HepG2 (cell line): ENCODE data around the gene LYSMD1. TPM values are rescaled to one million over a fixed set of nuclear protein-coding genes. Genes with fewer than 3 reads are reported as not detected.

Experiments used
- DR1 ChIP-seq: sonication (generic); formaldehyde crosslinking; IDR thresholded peaks from 2 replicates; pipeline ENCODE4 v1.8.0; 2021; ENCODE audit warnings: mild to moderate bottlenecking, missing genetic modification reagents, inconsistent platforms
- IKZF1 ChIP-seq: fragments of 450-650 bp; IDR thresholded peaks from 2 replicates; pipeline ENCODE4 v1.7.1; 2016
- MIER2 ChIP-seq: IDR thresholded peaks from 2 replicates; pipeline ENCODE4 v1.6.1; 2016; ENCODE audit warnings: missing biosample characterization, missing genetic modification reagents
- NAIF1 ChIP-seq: sonication (generic); formaldehyde crosslinking; IDR thresholded peaks from 2 replicates; pipeline ENCODE4 v1.5.0; 2020; ENCODE audit warnings: mild to moderate bottlenecking, missing genetic modification reagents, borderline replicate concordance
- REL ChIP-seq: sonication (generic); formaldehyde crosslinking; conservative IDR thresholded peaks from 2 replicates; pipeline ENCODE4 v1.8.0; 2022; ENCODE audit warnings: mild to moderate bottlenecking, missing genetic modification reagents, moderate library complexity
- TEAD3 ChIP-seq: optimal IDR thresholded peaks from 2 replicates; pipeline ENCODE3; 2016; ENCODE audit warnings: borderline replicate concordance
- TRIM24 ChIP-seq: sonication (generic); formaldehyde crosslinking; IDR thresholded peaks from 2 replicates; pipeline ENCODE4 v1.8.0; 2022; ENCODE audit warnings: mild to moderate bottlenecking, missing genetic modification reagents
- YY1 ChIP-seq: IDR thresholded peaks from 2 replicates; pipeline ENCODE4 v1.6.1; 2011; ENCODE audit warnings: low read length, low read depth, moderate library complexity, mild to moderate bottlenecking; ENCODE audit not compliant: insufficient read depth, insufficient replicate concordance
- ZNF672 ChIP-seq: sonication (generic); formaldehyde crosslinking; IDR thresholded peaks from 2 replicates; pipeline ENCODE4 v1.8.1; 2022; ENCODE audit warnings: missing genetic modification reagents
- ZNF790 ChIP-seq: sonication (generic); formaldehyde crosslinking; IDR thresholded peaks from 2 replicates; pipeline ENCODE4 v1.8.0; 2022; ENCODE audit warnings: missing genetic modification reagents, mild to moderate bottlenecking, borderline replicate concordance
- polyA plus RNA-seq, 8 experiments: library from polyadenylated mRNA; depleted of rRNA in 3 of 8; stranded (reverse) in 7 of 8; unstranded in 1 of 8; fragments of >200 nt; fragmentation: Illumina TruSeq in 4 of 8; extraction: Trizol in 4 of 8; gene quantifications; 2 replicates each; pipeline versions ENCODE4 v1.2.1 to v1.2.3, GENCODE V29; 2011 to 2016; ENCODE audit warnings: low read depth in 4 of 8, missing spikeins in 1 of 8, mixed read lengths in 1 of 8; ENCODE audit not compliant: insufficient read depth in 1 of 8
- total RNA-seq, 5 experiments: library from RNA; depleted of rRNA; stranded (reverse); fragments of >200 nt; fragmentation: Illumina TruSeq; extraction: Trizol; gene quantifications; 2 replicates each; pipeline ENCODE4 v1.2.3, GENCODE V29; 2016; ENCODE audit warnings: low read depth in 1 of 5
- TF ChIP-seq, protein P1 (sequence below): sonication (generic); formaldehyde crosslinking; IDR thresholded peaks from one replicate; pipeline ENCODE4 v1.5.1; 2020; ENCODE audit warnings: mild to moderate bottlenecking, missing genetic modification reagents; ENCODE audit errors: not compliant biosample characterization
- TF ChIP-seq, protein P2 (sequence below): sonication (generic); formaldehyde crosslinking; IDR thresholded peaks from 2 replicates; pipeline ENCODE4 v1.8.0; 2022; ENCODE audit warnings: missing genetic modification reagents, low read depth, mild to moderate bottlenecking, borderline replicate concordance
- TF ChIP-seq, protein P3 (sequence below): sonication (generic); formaldehyde crosslinking; IDR thresholded peaks from 2 replicates; pipeline ENCODE4 v1.5.0; 2020; ENCODE audit warnings: mild to moderate bottlenecking, missing genetic modification reagents, borderline replicate concordance

Gene LYSMD1
- total and polyA plus RNA-seq, 2 of the 13 experiments (the other 11 are each of a cell fraction or from before 2014, with no cell fraction given) = 3.8 to 4.8 TPM

DNA sequence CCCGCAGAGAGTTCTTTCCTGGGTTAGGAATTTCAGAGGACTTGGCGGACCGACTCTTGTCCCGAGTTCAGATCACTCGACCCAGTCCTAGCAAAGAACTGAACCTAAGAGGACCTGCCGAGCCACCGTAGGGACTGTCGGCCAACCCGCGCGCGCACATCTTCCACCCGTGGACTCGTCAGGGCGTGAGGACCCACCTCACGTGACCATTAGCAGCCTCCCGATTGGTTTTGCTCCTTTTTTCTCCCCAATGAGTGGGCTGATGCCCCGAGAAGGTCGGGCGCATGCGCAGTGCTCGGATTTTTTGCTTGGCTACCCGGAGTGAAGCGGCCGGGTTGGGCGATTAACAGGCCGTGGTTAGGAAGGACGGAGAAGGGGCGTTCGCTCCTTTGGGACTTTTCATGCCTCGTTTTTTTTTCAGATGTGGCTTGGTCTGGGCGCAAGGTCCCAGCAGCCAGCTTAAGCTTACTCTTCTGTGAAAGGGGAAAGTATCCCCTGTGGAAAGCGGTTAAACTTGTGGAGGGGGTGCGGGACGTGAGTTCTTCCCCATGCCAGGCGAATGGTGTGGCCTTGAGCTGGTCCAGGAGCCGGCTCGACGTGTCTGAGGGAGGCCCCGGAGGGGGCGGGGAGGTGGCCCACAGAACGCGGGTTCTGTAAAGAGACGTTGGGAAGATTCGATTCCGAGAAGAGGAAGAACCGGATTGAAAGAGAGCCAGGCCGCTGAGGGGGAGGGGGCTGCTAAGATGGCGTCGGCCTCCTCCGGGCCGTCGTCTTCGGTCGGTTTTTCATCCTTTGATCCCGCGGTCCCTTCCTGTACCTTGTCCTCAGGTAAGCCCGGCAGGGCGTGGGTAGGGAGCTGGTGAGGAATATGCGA is 32.8 kb upstream of the LYSMD1 start, which contains the start of gene PIP5K1A (continued):
- TF ChIP-seq, protein P1, sequence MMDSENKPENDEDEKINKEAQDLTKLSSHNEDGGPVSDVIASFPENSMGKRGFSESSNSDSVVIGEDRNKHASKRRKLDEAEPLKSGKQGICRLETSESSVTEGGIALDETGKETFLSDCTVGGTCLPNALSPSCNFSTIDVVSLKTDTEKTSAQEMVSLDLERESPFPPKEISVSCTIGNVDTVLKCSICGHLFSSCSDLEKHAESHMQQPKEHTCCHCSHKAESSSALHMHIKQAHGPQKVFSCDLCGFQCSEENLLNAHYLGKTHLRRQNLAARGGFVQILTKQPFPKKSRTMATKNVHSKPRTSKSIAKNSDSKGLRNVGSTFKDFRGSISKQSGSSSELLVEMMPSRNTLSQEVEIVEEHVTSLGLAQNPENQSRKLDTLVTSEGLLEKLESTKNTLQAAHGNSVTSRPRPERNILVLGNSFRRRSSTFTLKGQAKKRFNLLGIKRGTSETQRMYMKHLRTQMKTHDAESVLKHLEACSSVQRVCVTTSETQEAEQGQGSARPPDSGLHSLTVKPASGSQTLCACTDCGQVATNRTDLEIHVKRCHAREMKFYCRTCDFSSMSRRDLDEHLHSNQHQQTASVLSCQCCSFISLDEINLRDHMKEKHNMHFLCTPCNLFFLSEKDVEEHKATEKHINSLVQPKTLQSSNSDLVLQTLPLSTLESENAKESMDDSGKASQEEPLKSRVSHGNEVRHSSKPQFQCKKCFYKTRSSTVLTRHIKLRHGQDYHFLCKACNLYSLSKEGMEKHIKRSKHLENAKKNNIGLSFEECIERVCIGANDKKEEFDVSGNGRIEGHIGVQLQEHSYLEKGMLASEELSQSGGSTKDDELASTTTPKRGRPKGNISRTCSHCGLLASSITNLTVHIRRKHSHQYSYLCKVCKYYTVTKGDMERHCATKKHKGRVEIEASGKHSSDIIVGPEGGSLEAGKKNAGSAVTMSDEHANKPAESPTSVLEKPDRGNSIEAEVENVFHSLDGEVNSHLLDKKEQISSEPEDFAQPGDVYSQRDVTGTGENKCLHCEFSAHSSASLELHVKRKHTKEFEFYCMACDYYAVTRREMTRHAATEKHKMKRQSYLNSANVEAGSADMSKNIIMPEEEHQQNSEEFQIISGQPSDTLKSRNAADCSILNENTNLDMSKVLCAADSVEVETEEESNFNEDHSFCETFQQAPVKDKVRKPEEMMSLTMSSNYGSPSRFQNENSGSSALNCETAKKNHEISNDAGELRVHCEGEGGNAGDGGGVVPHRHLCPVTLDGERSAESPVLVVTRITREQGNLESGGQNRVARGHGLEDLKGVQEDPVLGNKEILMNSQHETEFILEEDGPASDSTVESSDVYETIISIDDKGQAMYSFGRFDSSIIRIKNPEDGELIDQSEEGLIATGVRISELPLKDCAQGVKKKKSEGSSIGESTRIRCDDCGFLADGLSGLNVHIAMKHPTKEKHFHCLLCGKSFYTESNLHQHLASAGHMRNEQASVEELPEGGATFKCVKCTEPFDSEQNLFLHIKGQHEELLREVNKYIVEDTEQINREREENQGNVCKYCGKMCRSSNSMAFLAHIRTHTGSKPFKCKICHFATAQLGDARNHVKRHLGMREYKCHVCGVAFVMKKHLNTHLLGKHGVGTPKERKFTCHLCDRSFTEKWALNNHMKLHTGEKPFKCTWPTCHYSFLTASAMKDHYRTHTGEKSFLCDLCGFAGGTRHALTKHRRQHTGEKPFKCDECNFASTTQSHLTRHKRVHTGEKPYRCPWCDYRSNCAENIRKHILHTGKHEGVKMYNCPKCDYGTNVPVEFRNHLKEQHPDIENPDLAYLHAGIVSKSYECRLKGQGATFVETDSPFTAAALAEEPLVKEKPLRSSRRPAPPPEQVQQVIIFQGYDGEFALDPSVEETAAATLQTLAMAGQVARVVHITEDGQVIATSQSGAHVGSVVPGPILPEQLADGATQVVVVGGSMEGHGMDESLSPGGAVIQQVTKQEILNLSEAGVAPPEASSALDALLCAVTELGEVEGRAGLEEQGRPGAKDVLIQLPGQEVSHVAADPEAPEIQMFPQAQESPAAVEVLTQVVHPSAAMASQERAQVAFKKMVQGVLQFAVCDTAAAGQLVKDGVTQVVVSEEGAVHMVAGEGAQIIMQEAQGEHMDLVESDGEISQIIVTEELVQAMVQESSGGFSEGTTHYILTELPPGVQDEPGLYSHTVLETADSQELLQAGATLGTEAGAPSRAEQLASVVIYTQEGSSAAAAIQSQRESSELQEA (CRISPR knock-in tag) = peak; percentile 77
- TF ChIP-seq TEAD3 (CRISPR knock-in tag) (peak; percentile 0), ZNF672 (CRISPR knock-in tag) (no peak), ZNF790 (CRISPR knock-in tag) (peak; percentile 93; the same call in 1 of the 2 replicates), IKZF1 (no peak), DR1 (CRISPR knock-in tag) (peak; percentile 91), YY1 (peak; percentile 86), NAIF1 (CRISPR knock-in tag) (peak; percentile 73; the same call in 1 of the 2 replicates), REL (0 out of 2 replicates have a peak, but pooled peaks have one; percentile 56), TRIM24 (CRISPR knock-in tag) (no peak), MIER2 (peak; percentile 28; the same call in 1 of the 2 replicates)
- TF ChIP-seq, protein P2, sequence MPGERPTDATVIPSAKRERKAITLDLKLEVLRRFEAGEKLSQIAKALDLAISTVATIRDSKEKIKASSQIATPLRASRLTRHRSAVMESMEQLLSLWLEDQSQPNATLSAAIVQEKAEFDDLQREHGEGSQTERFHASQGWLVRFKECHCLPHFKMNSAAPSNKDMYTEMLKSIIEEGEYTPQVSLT (CRISPR knock-in tag) = no peak
- TF ChIP-seq, protein P3, sequence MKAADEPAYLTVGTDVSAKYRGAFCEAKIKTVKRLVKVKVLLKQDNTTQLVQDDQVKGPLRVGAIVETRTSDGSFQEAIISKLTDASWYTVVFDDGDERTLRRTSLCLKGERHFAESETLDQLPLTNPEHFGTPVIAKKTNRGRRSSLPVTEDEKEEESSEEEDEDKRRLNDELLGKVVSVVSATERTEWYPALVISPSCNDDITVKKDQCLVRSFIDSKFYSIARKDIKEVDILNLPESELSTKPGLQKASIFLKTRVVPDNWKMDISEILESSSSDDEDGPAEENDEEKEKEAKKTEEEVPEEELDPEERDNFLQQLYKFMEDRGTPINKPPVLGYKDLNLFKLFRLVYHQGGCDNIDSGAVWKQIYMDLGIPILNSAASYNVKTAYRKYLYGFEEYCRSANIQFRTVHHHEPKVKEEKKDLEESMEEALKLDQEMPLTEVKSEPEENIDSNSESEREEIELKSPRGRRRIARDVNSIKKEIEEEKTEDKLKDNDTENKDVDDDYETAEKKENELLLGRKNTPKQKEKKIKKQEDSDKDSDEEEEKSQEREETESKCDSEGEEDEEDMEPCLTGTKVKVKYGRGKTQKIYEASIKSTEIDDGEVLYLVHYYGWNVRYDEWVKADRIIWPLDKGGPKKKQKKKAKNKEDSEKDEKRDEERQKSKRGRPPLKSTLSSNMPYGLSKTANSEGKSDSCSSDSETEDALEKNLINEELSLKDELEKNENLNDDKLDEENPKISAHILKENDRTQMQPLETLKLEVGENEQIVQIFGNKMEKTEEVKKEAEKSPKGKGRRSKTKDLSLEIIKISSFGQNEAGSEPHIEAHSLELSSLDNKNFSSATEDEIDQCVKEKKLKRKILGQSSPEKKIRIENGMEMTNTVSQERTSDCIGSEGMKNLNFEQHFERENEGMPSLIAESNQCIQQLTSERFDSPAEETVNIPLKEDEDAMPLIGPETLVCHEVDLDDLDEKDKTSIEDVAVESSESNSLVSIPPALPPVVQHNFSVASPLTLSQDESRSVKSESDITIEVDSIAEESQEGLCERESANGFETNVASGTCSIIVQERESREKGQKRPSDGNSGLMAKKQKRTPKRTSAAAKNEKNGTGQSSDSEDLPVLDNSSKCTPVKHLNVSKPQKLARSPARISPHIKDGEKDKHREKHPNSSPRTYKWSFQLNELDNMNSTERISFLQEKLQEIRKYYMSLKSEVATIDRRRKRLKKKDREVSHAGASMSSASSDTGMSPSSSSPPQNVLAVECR = peak; percentile 55
